Mucosa of rectum (tissue), 2 donors: ENCODE results near the gene ASGR2.

ENCODE experiments used
- H3K27ac ChIP-seq, 2 donors: one replicate each; pipeline ENCODE4 v1.7.0; 2013; ENCODE audit warnings: inconsistent platforms in 2 of 2, low read depth in 2 of 2, low read length in 2 of 2
- H3K27me3 ChIP-seq, 2 donors: one replicate each; pipeline ENCODE4 v1.7.0; 2013; ENCODE audit warnings: low read length in 2 of 2; ENCODE audit not compliant: control insufficient read depth in 2 of 2, insufficient read depth in 2 of 2
- H3K36me3 ChIP-seq, 2 donors: one replicate each; pipeline ENCODE4 v1.7.0; 2013; ENCODE audit warnings: low read length in 2 of 2; ENCODE audit not compliant: control insufficient read depth in 2 of 2, insufficient read depth in 2 of 2
- H3K4me1 ChIP-seq, 2 donors: one replicate each; pipeline ENCODE4 v1.7.0; 2013; ENCODE audit warnings: low read length in 2 of 2, mild to moderate bottlenecking in 1 of 2; ENCODE audit not compliant: control insufficient read depth in 2 of 2, insufficient read depth in 2 of 2
- H3K4me3 ChIP-seq, 2 donors: one replicate each; pipeline ENCODE4 v1.7.0; 2013; ENCODE audit warnings: low read length in 2 of 2
- H3K9ac ChIP-seq, 2 donors: one replicate each; pipeline ENCODE4 v1.7.0; 2013; ENCODE audit warnings: low read length in 2 of 2, low read depth in 1 of 2, mild to moderate bottlenecking in 1 of 2
- H3K9me3 ChIP-seq, 2 donors: one replicate each; pipeline ENCODE4 v1.7.0; 2013; ENCODE audit warnings: low read length in 2 of 2; ENCODE audit not compliant: control insufficient read depth in 2 of 2
- donor health status: healthy.
- donor health status: Normal muscosa, but diverticular disease.

The ASGR2 gene

GRCh38 chr17:7081341-7082062 is 33.1 kb downstream of the ASGR2 start:
- Histone ChIP-seq H3K27ac (no peak overlapping the region), H3K9me3 (no peaks in the 10 kb centered on the region), H3K9ac (no peak overlapping the region), H3K27me3 (no peaks in the 10 kb centered on the region), H3K4me1 (no peaks in the 10 kb centered on the region), H3K4me3 (no peak overlapping the region), H3K36me3 (no peaks in the 10 kb centered on the region)

- Histone ChIP-seq H3K4me1 (no peaks in the 10 kb centered on the region), H3K36me3 (no peaks in the 10 kb centered on the region), H3K27ac (no peak overlapping the region), H3K9me3 (no peaks in the 10 kb centered on the region), H3K9ac (no peak overlapping the region), H3K27me3 (no peaks in the 10 kb centered on the region), H3K4me3 (no peak overlapping the region)
Measured at GRCh38 chr17:7080456-7081041, 34.1 kb downstream of the ASGR2 start.

GRCh38 chr17:7079581-7080455 is 34.8 kb downstream of the ASGR2 start, which contains the start of gene CLEC10A:
CLEC10A (minus strand) TSS chr17:7080251; CDS start chr17:7078812, 1,439 bp downstream.
- no peaks in the 10 kb centered on the region for H3K9me3 ChIP-seq
- no peaks in the 10 kb centered on the region for H3K27me3 ChIP-seq
- no peak within 1 kb of the TSS for H3K9ac ChIP-seq
- H3K4me1 ChIP-seq = no peaks in the 10 kb centered on the region
- peak within 1 kb of the TSS in 1 of 2 donors; percentile 32 for H3K4me3 ChIP-seq
- no peaks in the 10 kb centered on the region for H3K36me3 ChIP-seq
- H3K27ac ChIP-seq = peak within 1 kb of the TSS in 1 of 2 donors; percentile 35

GRCh38 chr17:7078711-7079110 is 35.9 kb downstream of the ASGR2 start:
- Histone ChIP-seq H3K4me1 (no peaks in the 10 kb centered on the region), H3K27ac (no peak overlapping the region), H3K36me3 (no peaks in the 10 kb centered on the region), H3K27me3 (no peaks in the 10 kb centered on the region), H3K4me3 (peak overlapping the region in 1 of 2 donors; percentile 31), H3K9ac (no peak overlapping the region), H3K9me3 (no peaks in the 10 kb centered on the region)

GRCh38 chr17:7077911-7078546 is 36.6 kb downstream of the ASGR2 start:
- H3K4me3 ChIP-seq = no peak overlapping the region
- H3K36me3 ChIP-seq = no peaks in the 10 kb centered on the region
- H3K9ac ChIP-seq = no peak overlapping the region
- no peaks in the 10 kb centered on the region for H3K9me3 ChIP-seq
- H3K27ac ChIP-seq = no peak overlapping the region
- H3K27me3 ChIP-seq = no peaks in the 10 kb centered on the region
- H3K4me1 ChIP-seq = no peaks in the 10 kb centered on the region

GRCh38 chr17:7074931-7075330 is 39.7 kb downstream of the ASGR2 start:
- H3K27me3 ChIP-seq = no peaks in the 10 kb centered on the region
- H3K4me3 ChIP-seq = no peak overlapping the region
- no peaks in the 10 kb centered on the region for H3K36me3 ChIP-seq
- H3K9me3 ChIP-seq = no peaks in the 10 kb centered on the region
- no peak overlapping the region for H3K27ac ChIP-seq
- H3K9ac ChIP-seq = no peak overlapping the region
- no peaks in the 10 kb centered on the region for H3K4me1 ChIP-seq

- H3K27me3 ChIP-seq = no peaks in the 10 kb centered on the region
Measured at GRCh38 chr17:7072406-7072805, 42.2 kb downstream of the ASGR2 start.

GRCh38 chr17:7070712-7071111 is 43.9 kb downstream of the ASGR2 start:
- H3K4me1 ChIP-seq = no peaks in the 10 kb centered on the region

More at GRCh38 chr17:7072406-7072805, 42.2 kb downstream of the ASGR2 start:
- no peaks in the 10 kb centered on the region for H3K4me1 ChIP-seq
- no peak overlapping the region for H3K27ac ChIP-seq
- no peaks in the 10 kb centered on the region for H3K36me3 ChIP-seq
- H3K9me3 ChIP-seq = peaks cover 0 to 3% of the 10 kb centered on the region in 2 donors
- no peak overlapping the region for H3K9ac ChIP-seq
- no peak overlapping the region for H3K4me3 ChIP-seq

GRCh38 chr17:7068268-7068667 is 46.4 kb downstream of the ASGR2 start:
- Histone ChIP-seq H3K27me3 (peaks cover 0 to 2% of the 10 kb centered on the region in 2 donors), H3K4me3 (no peak overlapping the region), H3K9ac (no peak overlapping the region), H3K4me1 (no peaks in the 10 kb centered on the region), H3K27ac (no peak overlapping the region), H3K9me3 (peaks cover 0 to 3% of the 10 kb centered on the region in 2 donors), H3K36me3 (no peaks in the 10 kb centered on the region)

More at GRCh38 chr17:7070712-7071111, 43.9 kb downstream of the ASGR2 start:
- peaks cover 0 to 3% of the 10 kb centered on the region in 2 donors for H3K9me3 ChIP-seq
- H3K27ac ChIP-seq = no peak overlapping the region
- no peaks in the 10 kb centered on the region for H3K36me3 ChIP-seq
- H3K9ac ChIP-seq = no peak overlapping the region
- H3K4me3 ChIP-seq = no peak overlapping the region
- H3K27me3 ChIP-seq = no peaks in the 10 kb centered on the region
